ENCODE results near the gene GBX1.
A peak's percentile ranks its signal among the peaks of the same experiment; 100 is the strongest.

The GBX1 gene

GRCh38 chr7:151193203-151193978 lies 25.9 kb upstream of the GBX1 start:
- DNase-seq (ENCODE audit: low read depth in 3 of 3): no peak

- DNase-seq (ENCODE audit: low read depth in 3 of 3): no peak
Measured at GRCh38 chr7:151192002-151192539, 24.6 kb upstream of the GBX1 start.

- DNase-seq (ENCODE audit: low read depth in 3 of 3): no peak
Measured at GRCh38 chr7:151191544-151191943, 24.1 kb upstream of the GBX1 start.

- DNase-seq (ENCODE audit: low read depth in 3 of 3): no peak
Measured at GRCh38 chr7:151189038-151189437, 21.5 kb upstream of the GBX1 start.

- DNase-seq (ENCODE audit: low read depth in 3 of 3): no peak
Measured at GRCh38 chr7:151188252-151188542, 20.7 kb upstream of the GBX1 start.

DNA sequence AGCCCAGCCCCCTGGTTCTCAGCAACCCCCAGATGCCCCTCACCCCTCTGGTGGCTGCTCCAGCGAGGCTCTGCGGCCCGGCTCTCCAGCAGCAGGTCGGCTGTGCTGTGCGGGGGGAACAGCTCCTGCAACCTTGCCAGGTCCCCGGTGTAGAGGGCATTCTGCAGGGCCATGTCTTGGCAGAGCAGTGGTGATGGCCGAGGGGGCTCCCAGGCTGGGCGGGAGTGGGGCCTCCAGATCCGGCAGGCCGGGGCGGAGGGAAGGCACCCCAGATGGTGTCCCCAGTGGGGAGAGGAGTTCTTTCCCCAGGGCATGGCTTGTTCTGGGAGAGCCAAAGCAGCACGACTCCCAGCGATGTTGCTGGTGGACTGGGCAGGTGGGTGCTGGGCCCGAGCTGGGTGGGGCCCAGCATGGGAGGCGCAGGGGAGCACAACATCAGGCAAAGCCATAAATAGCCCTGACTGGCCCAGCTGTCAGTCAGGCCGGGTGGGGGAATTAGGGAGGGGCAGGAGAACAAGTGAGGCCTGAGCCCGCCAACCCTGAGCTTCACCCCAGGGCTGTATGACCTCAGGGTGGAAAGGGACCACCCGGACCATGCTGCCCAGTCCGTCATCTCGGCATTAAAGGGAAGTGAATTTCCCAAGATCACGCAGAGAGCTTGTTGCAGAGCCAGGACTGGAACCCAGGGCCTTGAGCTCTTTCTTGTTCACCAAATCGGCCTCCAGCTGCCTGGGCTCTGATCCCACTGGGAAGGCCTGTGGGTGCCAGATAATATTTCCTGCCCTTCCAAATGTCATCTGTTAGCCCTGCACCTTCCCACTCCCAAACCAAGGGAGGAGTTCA lies 20.1 kb upstream of the GBX1 start:
- no peak for DNase-seq (ENCODE audit: low read depth in 3 of 3)

- no peak for DNase-seq (ENCODE audit: low read depth in 3 of 3)
Measured at GRCh38 chr7:151186640-151187408, 19.3 kb upstream of the GBX1 start, which contains the start of gene ASB10. TSS of gene ASB10 (minus strand) at chr7:151187250. CDS start at chr7:151187130, 120 bp downstream.

GRCh38 chr7:151185762-151186639 lies 18.5 kb upstream of the GBX1 start:
- DNase-seq (ENCODE audit: low read depth in 3 of 3): no peak

GRCh38 chr7:151181011-151181431 lies 13.5 kb upstream of the GBX1 start:
- no peak for DNase-seq (ENCODE audit: low read depth in 3 of 3)

DNA sequence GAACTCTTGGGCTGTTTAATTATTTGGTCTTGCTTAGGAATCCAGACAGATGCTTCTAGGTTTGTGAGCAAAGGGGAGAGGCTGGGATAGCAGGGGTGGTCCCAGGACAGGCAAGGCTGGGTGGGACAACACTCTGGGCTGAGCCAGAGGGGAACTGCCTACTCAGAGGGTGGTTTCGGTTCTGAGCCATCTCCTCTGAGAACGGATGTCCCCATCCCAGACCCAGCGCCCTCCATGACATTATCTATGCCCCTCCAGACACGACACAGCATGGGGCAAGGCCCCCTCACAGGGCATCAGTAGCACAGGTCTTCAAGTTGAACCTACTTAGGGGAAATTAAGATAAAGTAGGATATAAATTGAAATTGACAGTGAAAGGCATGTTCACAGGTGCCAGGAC lies 12.5 kb upstream of the GBX1 start:
- DNase-seq (ENCODE audit: low read depth in 3 of 3): no peak

GRCh38 chr7:151179287-151179860 lies 11.9 kb upstream of the GBX1 start:
- no peak for DNase-seq (ENCODE audit: low read depth in 3 of 3)

- DNase-seq (ENCODE audit: low read depth in 3 of 3): no peak
Measured at GRCh38 chr7:151178831-151179230, 11.3 kb upstream of the GBX1 start.

DNA sequence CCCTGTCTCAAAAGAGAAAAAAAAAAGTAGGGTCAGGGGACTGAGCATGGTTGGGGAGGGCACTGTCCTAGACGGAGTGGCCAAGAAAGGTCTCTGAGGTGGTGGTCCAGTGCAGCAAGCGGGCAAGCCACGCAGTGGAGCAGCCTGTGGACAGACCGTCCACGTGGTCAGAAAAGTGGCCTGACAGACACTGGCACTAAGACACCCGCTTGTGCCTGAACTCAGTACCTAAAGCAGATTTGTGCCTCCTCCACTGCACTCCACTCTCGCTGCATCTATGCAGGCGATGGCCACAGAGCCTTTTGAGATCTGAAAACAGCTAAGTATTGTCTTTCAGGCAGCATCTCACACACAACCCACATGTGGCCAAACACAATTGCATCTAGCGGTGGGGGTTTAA lies 10.7 kb upstream of the GBX1 start:
- no peak for DNase-seq (ENCODE audit: low read depth in 3 of 3)

GRCh38 chr7:151177310-151177709 lies 9.8 kb upstream of the GBX1 start:
- DNase-seq (ENCODE audit: low read depth in 3 of 3): no peak

GRCh38 chr7:151176401-151176800 lies 8.9 kb upstream of the GBX1 start:
- DNase-seq (ENCODE audit: low read depth in 3 of 3): no peak

DNA sequence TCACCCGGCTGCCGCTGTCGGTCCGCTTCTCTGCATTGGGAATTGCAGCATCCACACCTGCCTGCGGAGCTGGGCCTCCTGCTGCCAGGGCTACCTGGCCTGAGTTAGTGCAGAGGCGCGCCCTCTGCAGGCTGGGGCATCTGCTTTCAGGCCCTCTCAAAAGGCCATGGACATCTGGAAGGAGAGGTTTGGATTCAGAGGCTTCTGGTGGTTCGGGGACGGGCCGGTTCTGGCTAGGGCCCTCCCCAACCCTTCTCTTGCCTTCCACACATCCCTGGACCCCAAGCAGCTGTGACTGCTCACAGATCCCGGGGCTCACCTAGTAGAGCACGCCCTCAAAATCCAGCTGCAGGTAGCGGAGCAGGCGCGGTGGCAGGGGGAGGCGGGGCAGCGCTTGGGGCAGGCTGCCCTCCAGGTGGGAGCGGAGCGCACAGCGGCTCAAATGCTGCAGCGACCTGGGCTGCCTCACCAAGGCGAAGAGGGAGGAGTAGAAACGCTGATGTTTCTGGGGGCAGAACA lies 8.4 kb upstream of the GBX1 start:
- no peak for DNase-seq (ENCODE audit: low read depth in 3 of 3)

DNA sequence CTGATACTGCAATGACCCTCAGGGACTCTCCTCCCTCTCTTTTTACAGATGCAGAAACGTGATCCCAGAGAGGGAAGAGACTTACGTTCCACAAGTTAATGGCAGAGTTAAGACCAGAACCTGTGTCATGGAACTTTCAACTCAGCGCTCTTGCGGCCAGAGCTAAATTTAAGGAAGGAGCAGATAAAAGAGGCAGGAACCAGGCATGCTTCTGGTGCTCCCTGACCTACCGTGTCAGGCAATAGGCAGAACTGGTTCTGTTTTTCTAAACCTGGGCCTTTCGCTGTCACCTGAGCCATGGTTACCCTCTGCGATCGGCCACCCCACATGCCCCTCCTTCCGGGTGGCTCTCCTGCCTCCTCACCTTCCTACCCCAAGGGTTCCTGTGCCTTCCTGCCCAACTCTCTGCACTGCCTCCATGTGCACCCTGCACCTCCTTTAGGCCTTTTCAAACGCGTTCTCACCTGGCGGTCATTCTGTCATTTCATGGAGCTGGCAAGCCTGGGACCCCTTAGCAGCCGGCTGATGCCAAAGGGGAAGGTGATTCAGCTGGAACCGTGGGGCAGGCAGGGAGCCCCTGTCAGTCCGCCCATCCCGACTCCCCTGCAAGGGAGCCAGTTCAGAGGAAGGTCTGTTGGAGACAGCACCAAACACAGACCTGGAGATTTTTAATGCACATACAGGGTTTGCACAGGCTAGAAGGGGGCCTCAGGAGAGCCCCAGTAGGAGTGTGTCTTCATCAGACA lies 7.7 kb upstream of the GBX1 start:
- no peak for DNase-seq (ENCODE audit: low read depth in 3 of 3)

GRCh38 chr7:151174246-151175046 lies 7.0 kb upstream of the GBX1 start:
- peak in 1 of 3 donors; percentile 14 for DNase-seq (ENCODE audit: low read depth in 3 of 3)
